Adipocyte (in vitro differentiated cells): Measurements from ENCODE around the gene SLC26A8.
"Not testable (repeated sequence)": the region's sequence is repeated elsewhere in the genome, so short reads cannot be mapped to it uniquely, and the experiment has no call there.

Experiments used
- DNase-seq: peaks from one replicate; pipeline ENCODE4 v3.0.0-alpha.2; 2015; ENCODE audit warnings: low read depth
- H3K27me3 ChIP-seq: replicated peaks from 2 replicates; pipeline ENCODE4 v1.7.0; 2013; ENCODE audit warnings: mild to moderate bottlenecking, low read length, moderate library complexity; ENCODE audit not compliant: control insufficient read depth, insufficient read depth
- H3K36me3 ChIP-seq: 2 replicates; pipeline ENCODE4 v1.7.0; 2013; ENCODE audit warnings: low read length, mild to moderate bottlenecking, moderate library complexity; ENCODE audit not compliant: control insufficient read depth, insufficient read depth, severe bottlenecking
- H3K4me1 ChIP-seq: 2 replicates; pipeline ENCODE4 v1.7.0; 2013; ENCODE audit warnings: mild to moderate bottlenecking, low read length, moderate library complexity; ENCODE audit not compliant: control insufficient read depth, insufficient read depth
- H3K4me3 ChIP-seq: 2 replicates; pipeline ENCODE4 v1.7.0; 2013; ENCODE audit warnings: mild to moderate bottlenecking, low read length, moderate library complexity
- H3K9ac ChIP-seq: 2 replicates; pipeline ENCODE4 v1.7.0; 2013; ENCODE audit warnings: mild to moderate bottlenecking, low read length, moderate library complexity
- H3K9me3 ChIP-seq: 2 replicates; pipeline ENCODE4 v1.7.0; 2013; ENCODE audit warnings: mild to moderate bottlenecking, low read length, moderate library complexity; ENCODE audit not compliant: control insufficient read depth

Gene SLC26A8

DNA sequence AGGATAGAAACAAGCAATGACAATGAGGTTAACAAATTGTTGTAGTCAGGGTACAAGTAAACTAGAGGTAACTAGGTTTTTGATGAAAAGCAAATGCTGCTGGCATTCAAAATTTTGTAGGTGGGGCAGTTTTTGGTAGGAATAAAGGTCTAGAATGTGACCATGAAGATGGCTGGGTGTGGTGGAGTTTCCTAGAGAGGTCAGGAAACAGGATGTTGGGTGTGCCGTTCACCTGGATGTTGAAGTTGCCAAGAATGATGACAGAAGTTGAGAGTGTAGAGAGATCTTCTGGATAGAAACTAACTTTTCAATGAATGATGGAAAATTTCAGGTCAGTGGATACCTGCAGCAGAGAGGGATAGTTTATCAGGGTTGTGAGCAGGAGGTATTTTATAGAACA is 25.9 kb upstream of the SLC26A8 start:
- Histone ChIP-seq H3K4me3 (no peak overlapping the region), H3K27me3 (no peaks in the 10 kb centered on the region), H3K4me1 (peaks cover 42% of the 10 kb centered on the region), H3K36me3 (peaks cover 18% of the 10 kb centered on the region), H3K9ac (no peak overlapping the region), H3K9me3 (no peaks in the 10 kb centered on the region)
- no peak for DNase-seq

DNA sequence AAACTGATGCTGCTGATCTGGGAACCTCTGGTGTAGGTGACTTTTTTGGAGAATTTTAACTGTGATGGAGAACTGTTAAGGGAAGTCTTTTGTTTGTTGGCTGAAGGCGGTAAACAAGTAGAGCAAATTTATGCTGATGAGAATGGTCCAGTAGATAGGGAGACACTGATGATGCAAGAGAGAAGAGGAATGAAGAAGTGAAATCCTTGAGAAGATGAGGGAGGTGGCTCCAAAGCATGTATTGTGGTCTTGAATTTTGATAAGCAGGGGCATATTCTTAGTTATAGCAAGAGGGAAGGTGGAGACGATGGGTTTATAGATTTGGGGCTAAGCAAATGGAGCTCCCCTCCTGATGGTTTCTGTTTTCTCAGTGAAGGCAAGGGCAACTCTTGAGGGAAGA is 25.1 kb upstream of the SLC26A8 start:
- Histone ChIP-seq H3K4me3 (no peak overlapping the region), H3K27me3 (no peaks in the 10 kb centered on the region), H3K9ac (no peak overlapping the region), H3K9me3 (no peaks in the 10 kb centered on the region), H3K36me3 (peaks cover 12% of the 10 kb centered on the region), H3K4me1 (peaks cover 35% of the 10 kb centered on the region)
- no peak for DNase-seq

DNA sequence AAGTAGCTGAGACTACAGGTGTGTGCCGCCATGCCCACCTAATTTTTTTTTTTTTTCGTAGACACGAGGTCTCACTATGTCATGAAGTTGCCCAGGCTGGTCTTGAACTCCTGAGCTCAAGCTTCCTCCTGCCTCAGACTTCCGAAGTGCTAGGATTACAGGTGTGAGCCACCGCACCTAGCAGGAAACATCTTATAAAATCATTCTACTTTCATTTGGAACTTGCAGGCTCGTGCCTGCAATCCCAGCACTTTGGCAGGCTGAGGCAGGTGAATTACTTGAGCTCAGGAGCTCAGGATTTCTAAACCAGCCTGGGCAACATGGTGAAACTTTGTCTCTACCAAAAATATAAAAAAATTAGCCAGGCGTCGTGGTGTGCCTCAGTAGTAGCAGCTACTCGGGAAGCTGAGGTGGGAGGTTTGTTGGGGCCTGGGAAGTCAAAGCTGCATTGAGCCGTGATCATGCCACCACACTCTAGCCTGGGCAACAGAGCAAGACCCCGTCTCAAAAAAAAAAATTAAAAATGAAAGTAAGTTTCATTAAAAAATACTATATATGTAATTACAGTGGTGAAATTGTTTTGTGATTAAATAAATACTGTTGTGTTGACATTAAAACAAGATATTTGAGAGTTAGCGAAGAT is 18.3 kb upstream of the SLC26A8 start:
- H3K9ac ChIP-seq: no peak overlapping the region
- no peaks in the 10 kb centered on the region for H3K9me3 ChIP-seq
- no peaks in the 10 kb centered on the region for H3K36me3 ChIP-seq
- no peaks in the 10 kb centered on the region for H3K27me3 ChIP-seq
- no peak for DNase-seq
- no peak overlapping the region for H3K4me3 ChIP-seq
- peaks cover 9% of the 10 kb centered on the region for H3K4me1 ChIP-seq

- Histone ChIP-seq H3K36me3 (no peaks in the 10 kb centered on the region), H3K4me3 (no peak overlapping the region), H3K27me3 (no peaks in the 10 kb centered on the region), H3K9ac (no peak overlapping the region), H3K4me1 (peaks cover 9% of the 10 kb centered on the region), H3K9me3 (no peaks in the 10 kb centered on the region)
- no peak for DNase-seq
Measured at GRCh38 chr6:36040958-36041357, 16.5 kb upstream of the SLC26A8 start.

- no peak overlapping the region for H3K4me3 ChIP-seq
- peaks cover 24% of the 10 kb centered on the region for H3K4me1 ChIP-seq
- H3K9ac ChIP-seq: no peak overlapping the region
- H3K36me3 ChIP-seq: no peaks in the 10 kb centered on the region
- DNase-seq: no peak
- H3K9me3 ChIP-seq: no peaks in the 10 kb centered on the region
- no peaks in the 10 kb centered on the region for H3K27me3 ChIP-seq
Measured at GRCh38 chr6:36039112-36039511, 14.7 kb upstream of the SLC26A8 start.

DNA sequence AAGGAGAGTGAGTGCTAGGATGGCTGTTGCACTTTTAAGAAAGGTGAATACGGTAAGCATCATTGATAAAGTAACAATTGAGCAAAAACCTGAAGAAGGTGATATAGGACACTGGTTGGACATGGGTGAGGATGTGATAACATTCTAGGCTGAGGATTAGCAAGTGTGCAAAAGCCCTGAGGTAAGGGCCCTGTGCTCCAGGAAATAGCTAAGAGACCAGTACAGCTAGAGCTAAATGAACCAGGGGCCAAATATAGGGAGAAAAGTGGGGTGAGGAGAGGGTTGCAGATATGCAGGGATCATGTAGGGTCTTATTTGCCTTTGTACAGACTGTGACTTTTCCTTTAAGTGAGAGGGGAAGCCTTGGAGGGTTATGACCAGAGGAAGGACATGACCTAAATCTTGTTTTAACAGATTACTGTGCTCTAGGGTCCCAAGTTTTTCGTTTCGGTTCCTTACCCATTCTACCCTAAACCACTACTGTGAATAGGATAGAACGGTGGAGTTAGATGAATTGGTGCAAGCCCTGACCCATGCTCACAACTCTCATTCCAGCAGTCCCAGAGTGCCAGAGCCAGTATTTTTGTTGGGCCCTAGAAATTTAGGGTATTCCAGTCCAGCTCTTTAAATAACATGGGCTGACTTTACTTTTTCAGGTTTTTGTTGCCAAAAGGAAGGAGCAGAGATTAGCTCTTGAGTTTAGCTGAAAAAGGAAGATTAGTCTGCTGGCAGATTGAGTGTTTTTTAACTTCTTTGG is 13.9 kb upstream of the SLC26A8 start:
- no peaks in the 10 kb centered on the region for H3K36me3 ChIP-seq
- no peaks in the 10 kb centered on the region for H3K9me3 ChIP-seq
- no peak overlapping the region for H3K9ac ChIP-seq
- no peak overlapping the region for H3K4me3 ChIP-seq
- peaks cover 29% of the 10 kb centered on the region for H3K4me1 ChIP-seq
- H3K27me3 ChIP-seq: no peaks in the 10 kb centered on the region
- no peak for DNase-seq

- Histone ChIP-seq H3K36me3 (no peaks in the 10 kb centered on the region), H3K4me1 (peaks cover 43% of the 10 kb centered on the region), H3K4me3 (no peak overlapping the region), H3K9me3 (no peaks in the 10 kb centered on the region), H3K27me3 (no peaks in the 10 kb centered on the region), H3K9ac (no peak overlapping the region)
- no peak for DNase-seq
Measured at GRCh38 chr6:36035225-36035624, 10.8 kb upstream of the SLC26A8 start.

GRCh38 chr6:36034441-36034840 is 10.0 kb upstream of the SLC26A8 start:
- H3K4me1 ChIP-seq: peaks cover 49% of the 10 kb centered on the region
- no peaks in the 10 kb centered on the region for H3K36me3 ChIP-seq
- no peaks in the 10 kb centered on the region for H3K9me3 ChIP-seq
- H3K27me3 ChIP-seq: no peaks in the 10 kb centered on the region
- no peak overlapping the region for H3K4me3 ChIP-seq
- H3K9ac ChIP-seq: no peak overlapping the region
- no peak for DNase-seq

GRCh38 chr6:36033935-36034334 is 9.5 kb upstream of the SLC26A8 start:
- no peaks in the 10 kb centered on the region for H3K36me3 ChIP-seq
- no peak overlapping the region for H3K9ac ChIP-seq
- no peak for DNase-seq
- no peak overlapping the region for H3K4me3 ChIP-seq
- peaks cover 44% of the 10 kb centered on the region for H3K4me1 ChIP-seq
- no peaks in the 10 kb centered on the region for H3K27me3 ChIP-seq
- H3K9me3 ChIP-seq: no peaks in the 10 kb centered on the region

DNA sequence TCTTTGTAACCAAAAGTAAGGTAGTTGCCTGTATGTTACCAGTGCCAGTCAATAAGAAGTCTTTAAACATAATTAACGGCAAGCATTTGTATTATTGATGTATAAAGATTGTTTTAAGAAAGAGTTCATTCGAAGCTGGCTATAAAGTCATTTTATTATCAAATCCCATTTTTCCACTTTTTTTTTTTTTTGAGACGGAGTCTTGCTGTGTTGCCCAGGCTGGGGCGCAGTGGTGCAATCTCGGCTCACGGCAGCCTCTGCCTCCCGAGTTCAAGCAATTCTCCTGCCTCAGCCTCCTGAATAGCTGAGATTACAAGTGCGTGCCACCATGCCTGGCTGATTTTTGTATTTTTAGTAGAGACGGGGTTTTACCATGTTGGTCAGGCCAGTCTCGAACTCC is 8.7 kb upstream of the SLC26A8 start:
- H3K4me3 ChIP-seq, H3K9ac ChIP-seq, H3K9me3 ChIP-seq, DNase-seq, H3K27me3 ChIP-seq, H3K36me3 ChIP-seq: not testable (repeated sequence)
- peaks cover 40% of the 10 kb centered on the region for H3K4me1 ChIP-seq

- Histone ChIP-seq H3K4me1 (peaks cover 40% of the 10 kb centered on the region), H3K36me3 (no peaks in the 10 kb centered on the region), H3K4me3 (no peak overlapping the region), H3K9me3 (no peaks in the 10 kb centered on the region), H3K9ac (no peak overlapping the region), H3K27me3 (no peaks in the 10 kb centered on the region)
- DNase-seq: no peak
Measured at GRCh38 chr6:36032261-36032660, 7.8 kb upstream of the SLC26A8 start.
